ENCODE measurements around the gene CDH11.

DNA sequence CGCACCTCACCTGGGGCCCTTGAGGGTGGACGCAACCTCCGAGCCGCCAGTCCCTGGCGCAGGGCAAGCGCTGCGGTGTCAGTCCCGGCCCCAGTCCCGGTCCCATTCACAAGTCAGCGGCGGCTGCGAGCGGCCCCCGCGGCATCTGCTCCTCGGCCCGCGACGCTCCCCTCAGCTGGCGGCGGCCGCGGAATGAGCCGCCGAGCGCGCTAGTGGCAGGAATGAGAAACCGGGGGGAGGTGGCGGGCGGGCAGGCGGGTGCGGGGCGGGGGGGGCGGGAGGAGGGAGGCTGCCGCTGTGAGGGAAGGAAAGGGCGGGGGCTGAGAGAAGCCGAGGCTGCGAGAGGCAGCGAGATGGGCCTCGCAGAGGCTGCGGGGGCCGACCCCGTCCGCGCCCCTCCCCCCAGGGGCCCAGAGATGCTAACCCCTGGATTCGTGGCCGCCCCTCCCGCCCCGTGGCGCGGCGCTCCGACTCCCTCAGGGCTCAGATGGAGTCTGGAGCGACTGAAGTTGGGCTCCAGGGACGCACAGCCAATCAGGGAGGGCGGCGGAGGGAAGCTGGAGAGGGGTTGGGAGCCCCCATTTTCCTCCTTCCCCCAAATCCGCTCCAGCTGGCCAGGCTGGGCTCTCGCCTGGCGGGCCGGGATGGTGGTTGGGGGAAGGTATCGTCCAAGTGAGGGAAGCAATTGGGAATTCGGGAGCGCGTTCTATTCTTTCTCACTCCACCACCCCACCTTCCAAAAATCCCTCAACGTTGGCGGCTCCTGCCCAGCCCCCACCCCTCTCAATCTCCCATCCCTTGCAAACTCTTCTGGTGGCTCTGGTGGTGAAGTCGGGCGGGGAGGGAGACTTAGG lies at the start of gene CDH11:
- TF ChIP-seq, protein P1, sequence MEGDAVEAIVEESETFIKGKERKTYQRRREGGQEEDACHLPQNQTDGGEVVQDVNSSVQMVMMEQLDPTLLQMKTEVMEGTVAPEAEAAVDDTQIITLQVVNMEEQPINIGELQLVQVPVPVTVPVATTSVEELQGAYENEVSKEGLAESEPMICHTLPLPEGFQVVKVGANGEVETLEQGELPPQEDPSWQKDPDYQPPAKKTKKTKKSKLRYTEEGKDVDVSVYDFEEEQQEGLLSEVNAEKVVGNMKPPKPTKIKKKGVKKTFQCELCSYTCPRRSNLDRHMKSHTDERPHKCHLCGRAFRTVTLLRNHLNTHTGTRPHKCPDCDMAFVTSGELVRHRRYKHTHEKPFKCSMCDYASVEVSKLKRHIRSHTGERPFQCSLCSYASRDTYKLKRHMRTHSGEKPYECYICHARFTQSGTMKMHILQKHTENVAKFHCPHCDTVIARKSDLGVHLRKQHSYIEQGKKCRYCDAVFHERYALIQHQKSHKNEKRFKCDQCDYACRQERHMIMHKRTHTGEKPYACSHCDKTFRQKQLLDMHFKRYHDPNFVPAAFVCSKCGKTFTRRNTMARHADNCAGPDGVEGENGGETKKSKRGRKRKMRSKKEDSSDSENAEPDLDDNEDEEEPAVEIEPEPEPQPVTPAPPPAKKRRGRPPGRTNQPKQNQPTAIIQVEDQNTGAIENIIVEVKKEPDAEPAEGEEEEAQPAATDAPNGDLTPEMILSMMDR (IDR thresholded peaks at IDR 0.05) = peak; percentile 28 to 87 (median 52)
- peak; percentile 41 to 65 for TF ChIP-seq POLR2A (IDR thresholded peaks at IDR 0.05)
